GM19463 (cell line): ENCODE data around the gene GET3.

Experiments
- ATAC-seq: cut with Tn5 transposase; IDR thresholded peaks from one replicate; pipeline ENCODE4 v1.9.1; 2021; ENCODE audit warnings: mild to moderate bottlenecking, moderate library complexity; ENCODE audit not compliant: unreplicated experiment

The GET3 gene

DNA sequence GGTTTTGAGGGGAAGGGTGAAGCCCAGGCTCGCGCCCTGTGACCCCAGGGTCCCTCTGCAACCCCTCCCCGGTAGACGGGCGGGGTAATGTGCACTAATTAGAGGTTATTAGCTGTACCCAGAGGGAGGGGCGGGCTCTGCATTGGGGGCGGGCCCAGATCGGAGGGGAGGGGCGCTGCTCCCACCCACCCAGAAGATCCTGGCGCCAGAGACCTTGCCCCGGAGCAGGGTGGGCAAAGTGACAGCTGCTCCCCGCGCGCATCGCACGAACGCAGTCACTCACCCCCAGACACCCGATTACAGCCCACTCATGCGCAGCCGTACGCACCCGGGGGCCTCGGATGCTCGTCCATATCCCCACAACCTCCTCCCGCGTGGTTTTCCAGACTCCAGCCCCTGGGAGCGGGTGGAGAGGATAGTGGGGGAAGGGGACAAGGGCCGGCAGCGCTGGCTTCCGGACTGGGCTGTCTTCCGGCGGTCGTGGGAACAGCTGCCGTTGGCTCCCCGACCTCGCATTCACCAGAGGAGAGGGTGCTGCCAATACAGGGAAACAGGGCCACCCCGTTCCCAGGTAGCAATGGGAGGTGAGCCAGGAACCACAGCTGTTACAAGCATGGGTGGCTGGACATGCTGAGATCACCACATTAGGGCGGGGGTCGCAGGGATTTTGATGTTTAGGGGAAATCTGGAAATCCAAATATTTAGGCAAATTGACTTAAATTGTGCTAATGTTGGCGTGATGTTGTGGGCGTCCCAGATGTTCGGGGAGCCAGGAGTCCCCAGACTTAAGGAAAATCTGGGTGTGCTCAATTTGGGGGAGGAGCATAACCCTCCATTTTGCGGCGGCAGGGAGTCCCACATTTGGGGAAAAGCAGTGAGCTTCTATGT lies 41.0 kb downstream of the GET3 start:
- ATAC-seq, result no peak

DNA sequence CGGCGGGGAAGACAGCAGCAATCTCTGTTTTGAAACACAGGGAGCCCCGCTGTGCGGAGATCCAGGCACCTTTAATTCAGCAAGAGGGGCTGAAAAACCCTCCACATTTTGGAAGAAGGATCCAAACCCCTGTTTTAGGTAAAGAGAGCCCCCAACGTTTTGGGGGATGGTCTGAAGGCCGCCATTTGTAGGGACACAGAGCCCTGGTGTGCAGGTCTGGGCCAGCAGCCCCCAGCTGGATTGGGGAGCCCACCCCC lies 41.5 kb downstream of the GET3 start:
- ATAC-seq, result no peak

DNA sequence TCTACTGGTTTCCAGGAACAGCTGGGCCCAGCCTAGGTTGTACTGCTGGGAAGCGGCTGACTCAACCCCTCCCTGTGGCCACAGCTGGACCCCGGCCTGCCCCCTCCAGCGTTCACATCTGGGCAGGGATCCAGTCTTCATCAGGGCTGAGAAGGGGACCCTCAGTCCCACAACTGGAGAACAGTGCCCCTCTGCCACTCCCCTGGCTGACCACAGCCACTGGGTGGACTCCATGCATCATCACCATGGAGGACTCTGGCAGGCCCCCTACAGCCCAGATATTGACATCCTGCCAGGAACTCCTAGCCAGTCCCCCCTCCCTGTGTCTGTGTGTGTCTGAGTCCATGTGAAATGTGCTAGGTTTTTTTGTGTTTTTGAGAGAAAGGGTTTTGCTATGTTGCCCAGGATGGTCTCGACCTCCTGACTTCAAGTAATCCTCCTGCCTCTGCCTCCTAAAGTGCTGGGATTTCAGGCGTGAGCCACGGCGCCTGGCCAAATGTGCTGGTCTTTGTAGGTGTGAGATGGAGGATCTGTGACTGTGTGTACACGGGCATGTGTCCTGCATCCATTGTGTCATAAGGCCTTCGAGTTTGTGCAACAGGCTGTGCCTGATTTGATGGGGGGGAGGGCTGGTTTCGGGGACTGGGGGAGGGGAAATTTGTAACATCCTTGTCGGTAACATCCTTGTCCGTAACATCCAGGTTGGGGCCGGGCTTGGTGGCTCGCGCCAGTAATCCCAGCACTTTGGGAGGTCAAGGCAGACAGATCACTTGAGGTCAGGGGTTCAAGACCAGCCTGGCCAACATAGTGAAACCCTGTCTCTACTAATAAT lies 42.1 kb downstream of the GET3 start:
- no peak for ATAC-seq

DNA sequence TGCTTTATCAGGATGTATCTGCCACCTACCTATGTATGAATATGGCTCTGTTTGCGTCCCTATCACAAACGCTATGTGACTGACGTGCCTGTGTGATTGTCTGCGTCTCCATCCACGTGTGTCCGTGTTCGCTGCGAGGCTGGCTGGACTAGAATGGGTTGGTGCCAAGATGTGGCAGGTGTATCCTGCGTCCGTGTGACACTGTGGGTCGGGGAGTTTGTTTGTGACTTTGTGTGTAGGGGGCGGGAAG lies 44.8 kb downstream of the GET3 start:
- ATAC-seq, result no peak

DNA sequence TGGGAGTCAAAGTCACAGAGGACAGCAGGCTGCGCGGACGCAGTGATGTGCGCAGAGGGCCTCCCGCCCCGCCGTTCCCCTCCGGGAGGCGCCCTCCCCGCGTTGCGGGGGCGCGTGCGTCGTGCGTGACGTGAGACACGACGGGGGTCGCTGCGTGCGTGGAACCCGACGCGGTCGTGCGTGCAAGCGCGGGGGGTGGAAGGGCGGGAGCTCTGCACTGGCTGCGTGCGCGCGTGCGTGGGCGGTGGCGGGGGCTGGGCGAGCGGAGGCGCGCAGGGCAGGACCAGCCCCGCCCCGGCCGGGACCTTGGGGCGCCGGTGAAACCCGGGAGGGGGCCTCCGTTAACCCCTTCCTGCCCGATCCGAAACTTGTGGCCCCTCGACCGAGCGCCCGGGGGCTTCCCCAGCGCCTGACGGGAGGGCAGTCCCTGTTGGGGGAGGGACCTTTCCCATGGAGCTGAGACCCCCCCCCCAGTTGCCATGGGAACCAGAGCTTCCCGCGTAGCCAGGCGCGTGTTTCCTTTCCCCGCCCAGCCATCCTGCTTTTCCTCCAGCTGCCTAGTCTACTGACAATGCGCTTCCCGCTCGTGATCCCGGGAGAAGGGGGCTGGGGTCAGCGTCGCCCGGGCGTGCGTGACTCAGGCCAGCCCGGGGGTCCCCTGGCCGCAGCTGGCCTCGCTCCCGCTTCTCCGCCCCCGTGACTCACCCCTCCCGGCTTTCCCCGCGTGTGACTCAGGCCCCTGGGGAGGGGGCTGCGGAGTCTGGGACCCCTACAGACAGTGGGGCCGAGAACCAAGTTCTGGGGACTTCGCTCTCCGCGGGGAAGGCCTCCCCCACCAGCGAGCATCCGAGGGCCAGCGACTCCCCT lies 45.4 kb downstream of the GET3 start:
- ATAC-seq, result peak; percentile 35

DNA sequence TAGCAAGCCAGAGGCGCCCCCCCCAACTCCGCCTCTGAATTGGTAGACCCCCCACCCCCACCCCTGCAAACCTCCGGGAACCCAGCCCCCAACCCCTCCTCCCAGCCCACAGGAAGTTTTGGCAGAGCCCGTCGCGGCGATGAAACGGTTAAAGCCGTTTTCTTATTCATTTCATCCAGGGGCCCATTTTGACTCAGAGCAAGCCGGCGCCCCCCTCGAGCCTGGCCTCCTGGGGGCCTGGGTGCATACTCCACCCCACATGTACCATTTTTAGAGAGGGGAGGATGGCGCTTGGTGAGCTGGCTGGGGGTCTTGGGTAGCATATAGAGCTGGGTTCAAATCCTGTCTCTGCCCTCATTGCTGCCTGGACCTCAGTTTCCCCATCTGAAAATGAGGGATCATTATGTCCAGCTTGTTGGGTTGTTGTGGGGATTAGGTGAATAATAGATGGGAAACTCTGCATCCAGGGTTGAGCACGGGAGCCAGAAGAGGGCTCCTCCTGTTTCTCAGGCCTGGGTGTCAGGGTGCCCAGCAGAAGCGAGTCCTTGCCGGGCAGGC lies 46.1 kb downstream of the GET3 start:
- ATAC-seq, result no peak

DNA sequence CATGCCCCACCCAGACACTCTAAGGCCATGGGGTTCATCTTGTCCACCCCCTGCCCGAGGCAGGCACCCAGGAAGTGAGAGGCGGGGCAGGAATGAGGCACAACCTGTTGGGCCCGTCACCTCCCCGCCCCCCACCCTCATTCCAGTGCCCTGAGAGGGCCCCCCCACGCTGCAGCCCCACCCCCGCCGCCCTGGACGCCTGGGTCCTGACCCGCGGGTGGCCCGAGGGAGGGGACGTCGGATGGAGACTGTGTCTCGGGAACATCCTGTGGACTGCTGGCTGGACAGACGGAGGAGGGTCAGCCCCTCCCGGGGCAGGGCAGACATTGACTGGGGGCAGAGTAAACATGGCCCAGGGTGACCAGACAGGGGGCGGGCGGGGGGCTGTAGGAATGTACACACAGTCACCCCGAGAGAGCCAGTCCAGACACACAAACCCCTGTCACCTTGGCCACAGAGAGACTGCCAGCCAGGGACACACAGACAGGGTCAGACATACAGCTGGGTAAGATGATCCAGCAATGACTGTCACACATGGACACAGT lies 46.6 kb downstream of the GET3 start:
- ATAC-seq, result no peak

DNA sequence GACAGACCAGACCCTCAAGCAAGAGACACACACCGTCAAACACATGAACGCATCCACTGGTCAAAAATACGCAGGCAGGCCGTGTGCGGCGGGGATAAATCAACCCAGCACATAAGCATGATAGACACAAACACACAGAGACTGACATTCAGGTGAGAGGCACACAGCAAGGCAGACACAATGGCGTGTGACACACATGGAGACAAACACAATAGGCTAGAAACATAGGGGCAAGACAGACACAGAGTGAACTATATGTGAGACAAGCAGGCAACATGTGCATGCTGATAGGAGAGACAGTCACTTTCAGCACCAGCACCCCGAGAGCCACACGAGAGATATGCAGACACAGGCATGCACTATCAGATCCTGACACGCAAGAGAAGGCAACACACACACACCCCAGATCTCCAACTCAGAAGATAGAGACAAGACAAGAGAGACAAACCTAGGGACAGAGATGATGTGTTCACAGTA lies 47.1 kb downstream of the GET3 start:
- no peak for ATAC-seq

DNA sequence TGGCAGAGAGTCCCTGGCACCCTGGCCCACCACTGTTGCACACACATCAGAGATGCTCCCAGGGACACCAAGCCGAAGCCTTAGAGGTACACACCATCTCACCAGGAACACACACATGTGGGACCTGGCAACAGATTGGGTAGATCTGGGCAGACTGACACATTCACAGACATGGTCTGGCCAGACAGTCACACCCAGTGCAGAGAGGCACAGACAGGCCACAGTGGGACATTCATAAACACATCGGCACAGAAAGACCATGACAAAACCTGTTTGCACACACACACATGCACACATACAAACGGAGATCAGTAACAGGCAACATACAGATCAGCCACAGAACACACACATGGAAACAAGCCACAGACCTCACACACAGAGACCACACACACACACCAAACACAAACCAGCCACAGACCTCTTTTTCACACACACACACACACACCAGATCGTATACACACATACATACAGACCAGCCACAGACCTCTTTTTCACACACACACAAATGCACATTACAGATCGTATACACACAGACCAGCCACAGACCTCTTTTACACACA lies 47.7 kb downstream of the GET3 start:
- no peak for ATAC-seq

DNA sequence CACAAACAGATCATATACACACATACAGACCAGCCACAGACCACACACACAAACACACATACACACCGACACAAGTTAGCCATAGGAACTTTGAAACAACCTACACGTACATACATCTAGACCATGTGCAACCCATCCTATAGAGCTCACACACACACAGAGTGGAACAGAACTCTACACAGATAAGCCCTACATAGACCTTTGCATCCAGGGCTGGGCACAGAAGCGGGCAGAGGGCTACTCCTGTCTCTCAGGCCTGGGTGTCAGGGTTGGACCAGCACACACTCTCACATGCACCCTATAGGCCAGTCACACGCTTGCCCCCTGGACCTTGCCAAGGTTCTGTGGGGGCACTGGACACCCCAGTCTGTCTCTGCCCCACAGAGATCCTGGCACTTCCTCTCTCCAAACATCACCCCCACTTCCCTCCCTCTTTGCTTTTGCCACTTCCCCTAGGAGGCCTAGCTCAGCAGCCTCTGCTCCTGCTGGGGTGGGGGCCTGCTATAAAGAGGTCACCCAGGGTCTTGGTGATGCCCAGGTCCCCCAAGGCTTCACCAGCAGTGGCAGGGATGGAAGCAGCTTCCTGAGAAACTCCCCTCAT lies 48.2 kb downstream of the GET3 start:
- ATAC-seq, result no peak

DNA sequence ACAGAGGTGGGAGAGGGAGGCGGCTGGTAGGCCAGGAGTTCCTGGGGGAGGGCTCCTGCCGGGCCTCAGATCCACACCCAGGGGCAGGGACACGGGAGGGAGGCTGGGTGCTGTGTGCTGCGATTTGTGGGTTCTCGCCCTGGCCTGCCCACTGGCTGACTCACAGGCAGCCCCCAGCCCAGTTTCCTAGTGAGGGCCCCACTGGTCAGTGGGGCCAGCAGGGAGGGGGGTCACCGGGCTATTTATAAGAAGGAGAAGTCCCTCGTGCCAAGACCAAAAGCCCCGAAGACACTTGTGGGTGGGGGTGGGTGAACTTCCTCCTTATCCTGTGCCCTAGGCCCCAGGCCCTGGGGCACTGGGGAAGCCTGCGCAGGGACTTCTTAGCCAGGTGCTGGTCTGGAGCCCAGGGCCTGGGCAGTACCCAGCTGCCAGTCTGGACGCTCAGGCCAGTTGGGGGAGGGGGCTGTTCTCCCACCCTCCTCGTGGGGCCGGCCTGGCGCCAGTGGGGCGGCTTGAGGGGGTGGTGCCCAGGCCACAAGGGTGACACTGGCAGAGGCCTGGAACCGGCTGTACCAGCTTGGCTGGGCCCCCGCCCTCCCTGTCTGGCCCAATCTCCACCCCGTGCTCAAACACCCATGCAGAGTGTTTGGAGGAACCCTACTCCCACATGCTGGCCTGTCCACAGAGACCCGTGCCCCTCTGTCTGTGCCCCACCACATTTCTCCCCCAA lies 49.0 kb downstream of the GET3 start:
- ATAC-seq, result no peak

DNA sequence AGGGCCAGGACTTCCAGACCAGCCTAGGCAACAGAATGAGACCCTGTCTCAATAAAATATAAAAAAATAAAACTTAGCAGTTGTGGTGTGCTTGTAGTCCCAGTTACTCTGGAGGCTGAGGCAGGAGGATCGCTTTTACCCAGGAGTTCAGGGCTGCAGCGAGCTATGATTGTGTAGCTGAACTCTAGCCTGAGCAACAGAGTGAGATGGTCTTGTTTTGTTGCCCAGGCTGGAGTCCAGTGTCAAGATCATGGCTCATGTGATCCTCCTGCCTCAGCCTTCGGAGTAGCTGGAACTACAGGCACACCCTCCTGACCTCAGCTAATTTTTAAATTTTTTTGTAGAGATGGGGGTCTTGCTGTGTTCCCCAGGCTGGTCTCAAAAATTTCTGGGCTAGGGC lies 49.7 kb downstream of the GET3 start:
- ATAC-seq, result no peak

DNA sequence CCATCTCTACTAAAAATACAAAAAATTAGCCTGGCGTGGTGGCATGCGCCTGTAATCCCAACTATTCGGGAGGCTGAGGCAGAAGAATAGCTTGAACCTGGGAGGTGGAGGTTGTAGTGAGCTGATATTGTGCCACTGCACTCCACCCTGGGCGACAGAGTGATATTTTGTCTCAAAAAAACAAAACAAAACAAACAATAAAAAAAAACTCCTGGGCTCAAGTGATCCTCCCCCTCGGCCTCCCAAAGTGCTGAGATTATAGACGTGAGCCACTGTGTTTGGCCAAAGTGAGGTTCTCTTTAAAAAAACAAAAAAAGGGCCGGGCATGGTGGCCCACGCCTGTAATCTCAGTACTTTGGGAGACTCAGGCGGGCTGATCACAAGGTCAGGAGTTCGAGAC lies 50.2 kb downstream of the GET3 start:
- no peak for ATAC-seq

DNA sequence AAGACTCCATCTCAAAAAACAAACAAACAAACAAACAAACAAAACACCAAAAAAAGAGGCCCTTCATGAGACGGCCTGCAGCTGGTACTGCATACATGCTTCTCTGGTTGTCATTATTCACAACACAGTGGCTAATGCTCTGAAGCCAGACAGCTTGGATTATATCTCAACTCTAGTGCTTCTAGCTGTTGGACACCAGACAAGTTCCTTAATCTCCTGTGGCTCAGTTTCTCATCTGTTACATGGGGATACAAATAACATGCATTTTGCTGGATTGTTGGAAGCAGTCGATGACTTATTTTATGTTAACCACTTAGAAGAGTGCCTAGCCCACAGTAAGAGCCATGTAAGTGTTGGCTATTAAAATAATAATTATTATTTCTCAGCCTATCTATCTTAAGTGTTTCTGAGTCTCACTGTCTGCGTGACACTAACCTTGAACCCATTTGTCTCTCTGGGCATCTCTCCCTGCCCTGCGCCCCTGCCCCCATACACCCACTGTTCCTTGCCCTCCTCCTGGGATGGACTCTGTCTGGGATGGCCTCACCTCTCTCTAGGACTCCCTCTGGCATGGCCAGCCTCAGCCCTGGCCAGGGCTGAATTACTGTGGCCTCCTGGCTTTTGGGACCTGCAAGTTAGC lies 50.9 kb downstream of the GET3 start:
- ATAC-seq, result no peak

DNA sequence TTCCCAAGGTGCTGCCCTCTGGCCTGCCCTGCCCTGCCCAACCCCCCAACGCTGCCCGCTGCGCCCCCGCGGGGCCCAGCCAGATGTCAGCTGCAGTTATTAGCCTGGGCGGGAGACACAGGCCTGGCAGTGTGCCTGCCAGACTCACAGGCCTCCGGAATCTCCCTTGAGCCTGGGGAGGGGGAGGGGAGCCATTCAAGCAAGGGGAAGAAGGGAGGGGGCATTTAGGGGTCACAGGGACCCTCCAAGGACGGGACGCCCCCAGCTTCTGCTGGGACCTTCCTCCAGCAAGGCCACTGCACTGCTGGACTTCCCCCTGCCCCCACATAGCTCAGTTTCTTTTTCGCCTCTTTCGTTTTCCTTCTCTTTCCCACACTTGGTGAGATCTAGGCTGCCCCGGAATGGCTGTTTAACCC lies 51.4 kb downstream of the GET3 start:
- no peak for ATAC-seq

DNA sequence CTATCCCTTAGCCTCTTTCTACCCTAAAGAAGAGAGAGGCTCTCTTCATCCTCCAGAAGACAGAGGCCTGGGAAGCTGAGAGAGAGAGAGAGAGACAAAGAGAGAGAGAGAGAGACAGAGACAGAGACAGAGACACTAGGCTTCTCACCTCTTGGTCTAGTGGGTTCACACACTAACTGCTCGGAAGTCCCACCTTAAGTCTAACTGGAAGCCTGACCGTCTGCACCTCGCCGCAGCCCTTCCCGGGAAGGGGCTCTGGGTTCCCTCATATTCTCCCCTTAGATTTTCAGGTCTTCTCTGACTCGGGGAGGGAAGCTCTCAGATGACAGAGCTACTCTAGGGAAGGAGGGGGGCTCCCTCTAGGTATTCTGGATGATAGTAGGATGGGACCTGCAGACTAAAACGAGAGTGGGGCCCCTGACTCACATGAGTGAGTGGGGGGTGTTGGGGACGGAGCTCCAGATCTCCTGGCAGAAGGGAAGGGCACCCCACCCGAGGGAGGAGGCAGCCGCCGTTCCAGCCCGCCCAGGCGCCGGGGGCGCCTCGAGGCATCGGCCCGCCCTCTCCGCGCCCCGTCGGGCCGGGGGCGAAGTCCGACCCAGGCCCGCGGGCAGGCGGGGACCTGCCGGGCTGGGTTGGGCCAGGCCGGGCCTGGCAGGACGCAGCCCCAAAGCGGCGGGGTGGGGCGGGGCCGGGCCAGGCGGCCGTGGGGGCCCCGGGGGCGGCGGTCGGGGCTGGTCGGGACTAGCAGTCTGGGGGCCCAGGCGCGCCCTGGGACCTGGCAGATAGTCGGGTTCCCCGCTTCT lies 52.0 kb downstream of the GET3 start:
- ATAC-seq, result no peak

DNA sequence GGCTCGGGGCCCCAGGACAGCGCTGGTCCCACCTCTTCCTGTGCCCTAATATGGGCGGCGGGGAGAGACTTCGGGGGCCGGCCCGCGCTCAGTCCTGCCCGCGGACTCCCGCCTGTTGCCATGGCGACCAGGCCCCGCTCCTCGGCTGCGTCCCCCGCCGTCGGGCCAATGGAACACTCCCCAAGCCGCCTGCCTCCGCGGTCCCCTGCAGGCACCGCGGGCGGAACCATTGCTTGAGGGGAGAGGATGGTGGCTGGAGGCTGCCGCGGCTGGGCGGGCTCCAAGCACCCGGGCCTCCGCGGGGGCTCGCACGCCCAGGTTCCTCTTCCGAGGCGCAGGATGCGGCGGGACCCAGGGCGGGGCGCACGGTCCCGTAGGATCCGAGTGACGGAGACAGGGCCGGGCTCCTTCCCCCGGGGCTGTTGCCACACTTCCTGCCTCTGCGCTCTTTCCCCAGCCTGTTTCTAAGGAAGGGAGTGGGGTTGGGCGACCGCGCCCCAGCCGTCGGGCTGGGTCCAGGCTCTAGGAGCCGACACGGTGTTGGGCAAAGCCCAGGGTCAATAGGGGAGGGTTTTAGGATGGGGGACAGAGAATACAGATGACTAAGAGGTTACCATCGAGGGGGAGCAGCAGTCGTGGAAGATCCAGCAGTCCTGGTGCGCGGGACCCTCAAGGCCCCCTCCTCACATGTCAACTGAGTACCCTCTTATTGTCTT lies 52.8 kb downstream of the GET3 start:
- peak; percentile 44 for ATAC-seq
